C1 segment of cervical spinal cord (tissue), 14 donors: ENCODE results near the gene ARID1B.
A peak's percentile ranks its signal among the peaks of the same experiment; 100 is the strongest.

Experiments
- DNase-seq, 14 donors: peaks; one replicate each; lab custom pipeline; 2025; lab: John Stamatoyannopoulos, UW

Gene ARID1B

GRCh38 chr6:156850353-156850752, 73.2 kb downstream of the ARID1B start:
- DNase-seq: no peak

- DNase-seq: peak in 1 of 14 donors; percentile 48
Observed at GRCh38 chr6:156851454-156851921, 74.3 kb downstream of the ARID1B start.

GRCh38 chr6:156852147-156852857, 75.1 kb downstream of the ARID1B start:
- no peak for DNase-seq

- no peak for DNase-seq
Observed at GRCh38 chr6:156852858-156853216, 75.7 kb downstream of the ARID1B start.

GRCh38 chr6:156853733-156854132, 76.6 kb downstream of the ARID1B start:
- no peak for DNase-seq

GRCh38 chr6:156854466-156855161, 77.4 kb downstream of the ARID1B start:
- DNase-seq: no peak

- no peak for DNase-seq
Observed at GRCh38 chr6:156857573-156857972, 80.4 kb downstream of the ARID1B start.

- peak in 1 of 14 donors; percentile 94 for DNase-seq
Observed at GRCh38 chr6:156859686-156860085, 82.5 kb downstream of the ARID1B start.

GRCh38 chr6:156862711-156863110, 85.5 kb downstream of the ARID1B start:
- DNase-seq: no peak

GRCh38 chr6:156863504-156863903, 86.3 kb downstream of the ARID1B start:
- no peak for DNase-seq

GRCh38 chr6:156864557-156864956, 87.4 kb downstream of the ARID1B start:
- DNase-seq: no peak

GRCh38 chr6:156865019-156865629, 87.9 kb downstream of the ARID1B start:
- no peak for DNase-seq

- peak in 2 of 14 donors; percentile 14 to 75 for DNase-seq
Observed at GRCh38 chr6:156866220-156867015, 89.2 kb downstream of the ARID1B start.

GRCh38 chr6:156867121-156867520, 89.9 kb downstream of the ARID1B start:
- no peak for DNase-seq

GRCh38 chr6:156868385-156868784, 91.2 kb downstream of the ARID1B start:
- DNase-seq: no peak

- DNase-seq: no peak
Observed at GRCh38 chr6:156869980-156870398, 92.8 kb downstream of the ARID1B start.

- no peak for DNase-seq
Observed at GRCh38 chr6:156870924-156871539, 93.9 kb downstream of the ARID1B start.

- peak in 1 of 14 donors; percentile 14 for DNase-seq
Observed at GRCh38 chr6:156872903-156873302, 95.7 kb downstream of the ARID1B start.

GRCh38 chr6:156873654-156874380, 96.6 kb downstream of the ARID1B start:
- DNase-seq: peak in 1 of 14 donors; percentile 67

- DNase-seq: no peak
Observed at GRCh38 chr6:156875062-156875461, 97.9 kb downstream of the ARID1B start.

- peak in 3 of 14 donors; percentile 10 to 18 (median 13) for DNase-seq
Observed at GRCh38 chr6:156876302-156876701, 99.1 kb downstream of the ARID1B start.
